Esophagus muscularis mucosa (tissue), 3 donors: ENCODE data around the gene PTPRD.

Experiments
- POLR2A ChIP-seq: fragments of 450-650 bp; IDR thresholded peaks from one replicate; pipeline ENCODE4 v1.6.1; 2017; ENCODE audit warnings: antibody characterized with exemption, moderate library complexity, mild to moderate bottlenecking, low read depth
- POLR2AphosphoS5 ChIP-seq, 2 donors: sonication (generic); formaldehyde crosslinking; IDR thresholded peaks; one replicate each; pipeline ENCODE4 v1.6.1; 2017; ENCODE audit warnings: antibody characterized with exemption in 2 of 2
- TF ChIP-seq, protein P1 (sequence below), 3 experiments: fragments of 200-600 bp in 2 of 3; fragments of 450-650 bp in 1 of 3; sonication (generic) in 2 of 3; IDR thresholded peaks; one replicate each; pipeline ENCODE4 v1.5.1; 2017 to 2019; ENCODE audit warnings: antibody characterized with exemption in 3 of 3, mild to moderate bottlenecking in 2 of 3, moderate library complexity in 1 of 3

DNA sequence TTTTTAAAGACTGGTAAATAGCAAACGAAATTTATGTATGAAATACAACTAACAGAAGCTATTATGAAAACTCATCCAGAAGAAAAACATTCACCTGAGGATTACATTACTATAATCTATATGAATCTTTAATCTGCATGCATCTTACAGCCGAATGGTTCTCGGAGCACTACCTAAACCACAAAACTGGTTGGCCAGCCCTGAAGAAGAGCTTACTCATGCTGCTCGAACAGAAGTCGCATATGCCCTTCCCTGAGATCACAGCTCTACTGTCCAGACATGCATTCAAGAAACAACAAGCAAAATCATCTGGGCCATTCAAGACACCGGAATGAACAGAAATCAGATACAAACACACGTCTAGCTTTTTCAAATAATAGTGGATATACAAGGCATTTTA lies 1882.2 kb downstream of the PTPRD start:
- no peak for TF ChIP-seq POLR2AphosphoS5 (IDR thresholded peaks at IDR 0.05)
- TF ChIP-seq, protein P1, sequence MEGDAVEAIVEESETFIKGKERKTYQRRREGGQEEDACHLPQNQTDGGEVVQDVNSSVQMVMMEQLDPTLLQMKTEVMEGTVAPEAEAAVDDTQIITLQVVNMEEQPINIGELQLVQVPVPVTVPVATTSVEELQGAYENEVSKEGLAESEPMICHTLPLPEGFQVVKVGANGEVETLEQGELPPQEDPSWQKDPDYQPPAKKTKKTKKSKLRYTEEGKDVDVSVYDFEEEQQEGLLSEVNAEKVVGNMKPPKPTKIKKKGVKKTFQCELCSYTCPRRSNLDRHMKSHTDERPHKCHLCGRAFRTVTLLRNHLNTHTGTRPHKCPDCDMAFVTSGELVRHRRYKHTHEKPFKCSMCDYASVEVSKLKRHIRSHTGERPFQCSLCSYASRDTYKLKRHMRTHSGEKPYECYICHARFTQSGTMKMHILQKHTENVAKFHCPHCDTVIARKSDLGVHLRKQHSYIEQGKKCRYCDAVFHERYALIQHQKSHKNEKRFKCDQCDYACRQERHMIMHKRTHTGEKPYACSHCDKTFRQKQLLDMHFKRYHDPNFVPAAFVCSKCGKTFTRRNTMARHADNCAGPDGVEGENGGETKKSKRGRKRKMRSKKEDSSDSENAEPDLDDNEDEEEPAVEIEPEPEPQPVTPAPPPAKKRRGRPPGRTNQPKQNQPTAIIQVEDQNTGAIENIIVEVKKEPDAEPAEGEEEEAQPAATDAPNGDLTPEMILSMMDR (IDR thresholded peaks at IDR 0.05) = no peak
- TF ChIP-seq POLR2A = no peak
